OCI-LY3 (cell line): Measurements from ENCODE around the gene ETHE1.

Experiments
- H2AFZ ChIP-seq: fragments of 200-600, 300-600 bp; shearing (Covaris generic); 2 replicates; pipeline ENCODE4 v1.6.0; 2014; ENCODE audit warnings: antibody characterized with exemption, low read depth, low read length
- H3K27ac ChIP-seq: fragments of 200-600, 300-600 bp; sonication (generic); 2 replicates; pipeline ENCODE4 v1.5.1; 2014; ENCODE audit warnings: mild to moderate bottlenecking, low read length, moderate library complexity, mixed read lengths
- H3K27me3 ChIP-seq: fragments of 200-600, 300-600 bp; sonication (generic); 2 replicates; pipeline ENCODE4 v1.6.1; 2014; ENCODE audit warnings: low read depth, low read length, mixed read lengths
- H3K36me3 ChIP-seq: fragments of 200-600, 300-600 bp; sonication (generic); replicated peaks from 2 replicates; pipeline ENCODE3; 2014; ENCODE audit warnings: low read depth, low read length, mixed read lengths
- H3K4me1 ChIP-seq: fragments of 300-600, 200-600 bp; sonication (generic); 2 replicates; pipeline ENCODE4 v1.6.1; 2014; ENCODE audit warnings: low read length, mixed read lengths
- H3K4me2 ChIP-seq: fragments of 200-600, 300-600 bp; sonication (generic); 2 replicates; pipeline ENCODE4 v1.6.1; 2014; ENCODE audit warnings: low read length, mixed read lengths
- H3K4me3 ChIP-seq: fragments of 300-600, 200-600 bp; sonication (generic); 2 replicates; pipeline ENCODE4 v1.5.1; 2014; ENCODE audit warnings: antibody characterized with exemption, mild to moderate bottlenecking, low read length, moderate library complexity
- H3K79me2 ChIP-seq: fragments of 300-600, 200-600 bp; shearing (Covaris generic); 2 replicates; pipeline ENCODE4 v1.6.1; 2014; ENCODE audit warnings: mild to moderate bottlenecking, low read length, mixed read lengths
- H3K9ac ChIP-seq: fragments of 300-600, 200-600 bp; shearing (Covaris generic); 2 replicates; pipeline ENCODE4 v1.6.0; 2014; ENCODE audit warnings: mild to moderate bottlenecking, low read length, moderate library complexity
- H3K9me3 ChIP-seq: fragments of 200-600, 300-600 bp; shearing (Covaris generic); 2 replicates; pipeline ENCODE4 v1.6.1; 2014; ENCODE audit warnings: low read length, mixed read lengths; ENCODE audit not compliant: insufficient read depth
- H4K20me1 ChIP-seq: fragments of 200-600, 300-600 bp; sonication (generic); 2 replicates; pipeline ENCODE4 v1.6.1; 2016; ENCODE audit warnings: low read length, mixed read lengths; ENCODE audit not compliant: insufficient read depth
- EZH2phosphoT487 ChIP-seq: fragments of 200-600 bp; shearing (Covaris generic); IDR thresholded peaks from 2 replicates; pipeline ENCODE4 v1.6.1; 2018; ENCODE audit warnings: antibody characterized with exemption, mixed run types, low read depth
- TF ChIP-seq, protein P1 (sequence below): fragments of 200-600, 300-600 bp; sonication (generic); IDR thresholded peaks from 2 replicates; pipeline ENCODE4 v1.5.1; 2014; ENCODE audit warnings: antibody characterized with exemption, low read length, low read depth

Gene ETHE1

DNA sequence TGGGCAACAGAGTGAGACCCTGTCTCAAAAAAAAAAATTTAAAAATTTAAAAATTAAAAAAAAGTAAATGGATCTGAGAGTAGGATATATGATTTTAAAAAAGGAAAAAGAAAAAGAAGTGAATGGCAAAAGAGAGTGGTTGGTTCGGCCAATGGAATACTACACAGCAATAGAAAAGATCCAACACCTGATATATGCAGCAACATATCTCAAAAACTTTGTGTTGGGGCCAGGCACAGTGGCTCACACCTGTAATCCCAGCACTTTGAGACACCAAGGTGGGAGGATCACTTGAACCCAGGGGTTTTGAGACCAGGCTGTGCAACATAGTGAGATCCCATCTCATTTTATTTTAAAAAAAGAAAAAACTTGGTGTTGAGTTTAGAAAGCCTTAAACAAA is 60.2 kb downstream of the ETHE1 start:
- H3K4me3 ChIP-seq: no peak overlapping the region
- no peak overlapping the region for H3K9ac ChIP-seq
- H3K36me3 ChIP-seq: no peaks in the 10 kb centered on the region
- H4K20me1 ChIP-seq: no peaks in the 10 kb centered on the region
- H3K27me3 ChIP-seq: no peaks in the 10 kb centered on the region
- H3K4me2 ChIP-seq: no peak overlapping the region
- no peaks in the 10 kb centered on the region for H3K79me2 ChIP-seq
- H2AFZ ChIP-seq: no peak overlapping the region
- TF ChIP-seq, protein P1, sequence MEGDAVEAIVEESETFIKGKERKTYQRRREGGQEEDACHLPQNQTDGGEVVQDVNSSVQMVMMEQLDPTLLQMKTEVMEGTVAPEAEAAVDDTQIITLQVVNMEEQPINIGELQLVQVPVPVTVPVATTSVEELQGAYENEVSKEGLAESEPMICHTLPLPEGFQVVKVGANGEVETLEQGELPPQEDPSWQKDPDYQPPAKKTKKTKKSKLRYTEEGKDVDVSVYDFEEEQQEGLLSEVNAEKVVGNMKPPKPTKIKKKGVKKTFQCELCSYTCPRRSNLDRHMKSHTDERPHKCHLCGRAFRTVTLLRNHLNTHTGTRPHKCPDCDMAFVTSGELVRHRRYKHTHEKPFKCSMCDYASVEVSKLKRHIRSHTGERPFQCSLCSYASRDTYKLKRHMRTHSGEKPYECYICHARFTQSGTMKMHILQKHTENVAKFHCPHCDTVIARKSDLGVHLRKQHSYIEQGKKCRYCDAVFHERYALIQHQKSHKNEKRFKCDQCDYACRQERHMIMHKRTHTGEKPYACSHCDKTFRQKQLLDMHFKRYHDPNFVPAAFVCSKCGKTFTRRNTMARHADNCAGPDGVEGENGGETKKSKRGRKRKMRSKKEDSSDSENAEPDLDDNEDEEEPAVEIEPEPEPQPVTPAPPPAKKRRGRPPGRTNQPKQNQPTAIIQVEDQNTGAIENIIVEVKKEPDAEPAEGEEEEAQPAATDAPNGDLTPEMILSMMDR: no peak
- no peak for TF ChIP-seq EZH2phosphoT487
- H3K27ac ChIP-seq: no peak overlapping the region
- no peaks in the 10 kb centered on the region for H3K9me3 ChIP-seq
- H3K4me1 ChIP-seq: no peaks in the 10 kb centered on the region

DNA sequence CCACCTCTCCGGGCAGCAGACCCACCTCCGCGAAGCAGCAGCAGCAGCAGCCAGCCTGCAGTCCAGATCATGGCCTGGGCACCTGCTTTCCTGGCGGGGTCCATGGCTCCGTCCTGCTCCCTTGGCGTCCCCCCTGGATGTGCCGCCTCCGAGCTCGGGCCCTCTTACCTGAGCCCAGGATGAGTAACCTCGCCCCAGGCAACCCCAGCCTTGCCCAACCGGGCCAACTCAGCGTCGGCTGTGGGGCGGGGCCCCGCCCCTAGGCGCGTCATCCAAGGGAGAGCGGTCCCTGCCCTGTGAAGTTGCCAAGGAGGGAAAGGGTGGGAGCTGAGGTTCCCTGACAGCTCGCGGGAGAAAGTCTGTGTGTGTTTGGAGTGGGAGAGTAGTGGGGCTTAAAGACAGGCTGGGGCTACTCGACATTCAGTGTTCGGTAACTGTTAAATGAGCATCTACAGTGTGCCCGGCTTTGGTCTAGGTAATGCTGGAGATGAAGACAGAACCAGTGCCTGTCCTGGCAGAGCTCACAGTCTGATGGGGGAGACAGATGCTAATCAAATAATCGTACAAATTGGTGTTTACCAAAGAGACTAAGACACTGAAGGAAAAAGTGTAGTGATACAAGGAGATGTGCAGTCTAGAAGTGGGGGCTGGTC is 61.4 kb downstream of the ETHE1 start, which contains the start of gene LYPD3:
Gene LYPD3, minus strand, starts transcription at position 141 of the 653 bp plus-strand sequence. Its CDS starts 37 bp downstream, at position 104.
- Histone ChIP-seq H3K4me1 (no peaks in the 10 kb centered on the region), H2AFZ (no peak within 1 kb of the TSS), H3K36me3 (no peaks in the 10 kb centered on the region), H3K9me3 (no peaks in the 10 kb centered on the region), H3K27me3 (no peaks in the 10 kb centered on the region), H4K20me1 (no peaks in the 10 kb centered on the region), H3K27ac (no peak within 1 kb of the TSS), H3K4me3 (no peak within 1 kb of the TSS), H3K79me2 (no peaks in the 10 kb centered on the region), H3K9ac (no peak within 1 kb of the TSS), H3K4me2 (no peak within 1 kb of the TSS)
- no peak for TF ChIP-seq EZH2phosphoT487
- TF ChIP-seq, protein P1: no peak

DNA sequence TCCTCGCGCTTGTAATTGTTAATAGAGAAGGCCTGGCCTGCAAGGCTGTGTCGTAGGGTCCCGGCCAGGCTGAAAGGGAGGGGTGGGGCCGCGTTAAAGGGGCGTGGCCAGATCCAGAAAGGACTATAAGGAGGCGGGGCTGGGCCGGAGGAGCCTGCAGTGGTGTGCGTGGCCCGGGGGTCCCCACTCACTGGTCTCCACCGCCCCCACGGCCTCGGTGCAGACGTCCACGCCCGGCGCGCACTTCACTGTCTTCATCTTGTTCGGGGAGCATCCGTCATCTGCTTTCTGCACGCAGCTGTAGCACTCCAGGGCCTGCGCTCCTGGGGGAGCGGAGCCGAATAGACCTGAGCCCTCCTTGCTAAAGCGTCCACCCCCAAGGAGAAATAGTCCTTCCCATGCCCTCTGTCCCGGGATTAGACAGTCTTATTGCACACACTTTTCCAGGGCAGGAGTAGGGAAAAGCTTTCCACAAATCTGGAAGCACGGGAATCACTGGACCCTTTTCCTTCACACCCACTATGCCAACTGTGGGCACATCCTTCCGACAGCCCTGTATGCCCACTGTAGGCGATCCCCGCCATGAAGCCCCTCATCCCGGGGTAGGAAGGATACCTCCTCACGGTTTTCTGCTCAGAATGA is 62.7 kb downstream of the ETHE1 start:
- Histone ChIP-seq H3K27ac (no peak overlapping the region), H3K9ac (no peak overlapping the region), H3K9me3 (no peaks in the 10 kb centered on the region), H3K79me2 (no peaks in the 10 kb centered on the region), H3K27me3 (peaks cover 3% of the 10 kb centered on the region; the same call in 1 of the 2 replicates), H3K4me3 (peak overlapping the region; percentile 71), H3K4me1 (no peaks in the 10 kb centered on the region), H4K20me1 (no peaks in the 10 kb centered on the region), H3K36me3 (no peaks in the 10 kb centered on the region), H3K4me2 (peak overlapping the region; percentile 47), H2AFZ (peak overlapping the region; percentile 7; the same call in 1 of the 2 replicates)
- no peak for TF ChIP-seq EZH2phosphoT487
- TF ChIP-seq, protein P1: no peak

- peak overlapping the region; percentile 71 for H3K4me3 ChIP-seq
- peaks cover 3% of the 10 kb centered on the region; the same call in 1 of the 2 replicates for H3K27me3 ChIP-seq
- H3K4me2 ChIP-seq: peak overlapping the region; percentile 47
- H3K4me1 ChIP-seq: no peaks in the 10 kb centered on the region
- H3K9ac ChIP-seq: no peak overlapping the region
- H2AFZ ChIP-seq: peak overlapping the region; percentile 7; the same call in 1 of the 2 replicates
- H4K20me1 ChIP-seq: no peaks in the 10 kb centered on the region
- H3K79me2 ChIP-seq: no peaks in the 10 kb centered on the region
- no peaks in the 10 kb centered on the region for H3K9me3 ChIP-seq
- TF ChIP-seq EZH2phosphoT487: no peak
- TF ChIP-seq, protein P1: no peak
- no peaks in the 10 kb centered on the region for H3K36me3 ChIP-seq
- H3K27ac ChIP-seq: no peak overlapping the region
Observed at GRCh38 chr19:43463381-43464133, 63.4 kb downstream of the ETHE1 start.
